HUES6 (cell line): Measurements from ENCODE around the gene CEP41.

Experiments
- H3K27ac ChIP-seq: 2 replicates; pipeline ENCODE4 v1.7.0; 2013; ENCODE audit warnings: low read depth, mild to moderate bottlenecking, low read length, inconsistent platforms
- H3K27me3 ChIP-seq: 2 replicates; pipeline ENCODE4 v1.6.1; 2013; ENCODE audit warnings: low read length; ENCODE audit not compliant: control insufficient read depth, insufficient read depth
- H3K36me3 ChIP-seq: 2 replicates; pipeline ENCODE4 v1.6.1; 2013; ENCODE audit warnings: low read length; ENCODE audit not compliant: control insufficient read depth, insufficient read depth
- H3K4me1 ChIP-seq: 2 replicates; pipeline ENCODE4 v1.6.1; 2013; ENCODE audit warnings: low read length; ENCODE audit not compliant: control insufficient read depth, insufficient read depth
- H3K4me3 ChIP-seq: 2 replicates; pipeline ENCODE4 v1.5.1; 2013; ENCODE audit warnings: low read depth, low read length
- H3K9ac ChIP-seq: one replicate; pipeline ENCODE4 v1.6.1; 2013; ENCODE audit warnings: mild to moderate bottlenecking, low read length
- H3K9me3 ChIP-seq: 2 replicates; pipeline ENCODE4 v1.6.1; 2013; ENCODE audit warnings: low read depth, low read length; ENCODE audit not compliant: control insufficient read depth, insufficient read depth

The CEP41 gene

DNA sequence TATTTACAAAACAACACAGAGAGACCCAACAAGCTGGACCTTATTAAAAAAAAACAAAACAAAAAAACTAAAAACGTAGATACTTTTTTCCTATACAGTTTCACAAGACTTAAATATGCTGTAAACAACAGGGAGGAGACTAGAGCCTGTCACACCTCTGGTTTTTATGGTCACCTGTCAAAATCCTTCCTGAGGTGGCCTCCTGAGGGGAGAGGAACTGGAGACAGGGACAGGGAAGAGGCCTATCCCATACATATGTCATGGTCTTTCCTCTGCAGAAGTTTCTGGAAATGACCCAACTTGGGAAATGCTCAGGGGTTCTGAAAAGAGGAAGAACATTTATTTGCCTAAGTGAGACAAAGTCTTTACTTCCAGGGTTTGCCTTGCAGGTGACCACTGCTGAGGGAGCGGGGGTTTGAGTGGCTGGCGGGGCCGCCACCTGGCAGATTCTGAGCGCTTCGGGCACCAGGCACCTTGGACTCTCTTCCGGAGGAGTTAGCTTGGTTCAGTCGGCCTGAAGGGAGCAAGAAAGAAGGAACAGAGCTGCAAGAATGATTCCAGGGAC is 42.2 kb downstream of the CEP41 start:
- no peaks in the 10 kb centered on the region for H3K4me1 ChIP-seq
- H3K4me3 ChIP-seq: no peak overlapping the region
- H3K36me3 ChIP-seq: no peaks in the 10 kb centered on the region
- H3K27ac ChIP-seq: no peak overlapping the region
- no peaks in the 10 kb centered on the region for H3K27me3 ChIP-seq
- H3K9me3 ChIP-seq: no peaks in the 10 kb centered on the region
- H3K9ac ChIP-seq: no peak overlapping the region

- H3K9ac ChIP-seq: no peak overlapping the region
- H3K9me3 ChIP-seq: no peaks in the 10 kb centered on the region
These were observed 43.1 kb downstream of the CEP41 start for GRCh38 chr7:130397758-130398073.

DNA sequence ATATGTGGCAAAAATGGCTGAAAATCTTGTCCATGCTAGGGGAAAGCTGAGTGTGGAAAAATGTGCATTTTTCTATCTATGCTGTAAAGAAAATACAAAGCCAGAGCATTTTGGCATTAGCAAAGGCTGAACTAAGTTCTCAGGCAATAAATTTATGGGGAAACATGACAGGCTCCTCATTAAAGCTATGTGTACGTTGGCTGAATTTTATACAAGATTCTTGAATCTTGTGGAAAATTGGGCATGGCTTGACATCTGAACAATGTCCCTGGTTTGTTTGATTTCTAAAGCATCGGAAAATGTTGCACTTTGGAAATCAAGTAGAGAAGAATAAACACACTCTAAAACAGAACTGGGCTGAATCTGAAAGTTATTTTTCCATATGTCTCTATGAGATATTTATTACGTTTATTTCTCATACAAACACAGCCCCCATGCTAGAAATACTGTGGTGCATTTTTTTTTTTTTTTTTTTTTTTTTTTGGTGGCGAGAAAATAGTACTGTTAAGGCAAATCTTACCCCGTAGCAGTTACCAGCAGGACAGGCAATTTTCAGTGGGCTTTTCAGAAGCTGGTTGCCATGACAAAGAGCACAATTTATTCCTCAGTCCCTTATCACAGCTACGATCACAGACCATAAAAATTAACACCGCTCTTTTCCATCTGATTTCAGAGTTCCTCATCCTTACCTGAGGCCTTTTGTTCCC is 43.6 kb downstream of the CEP41 start:
- no peak overlapping the region for H3K27ac ChIP-seq
- H3K4me1 ChIP-seq: no peaks in the 10 kb centered on the region; the same call in 1 of the 2 replicates
- no peaks in the 10 kb centered on the region for H3K27me3 ChIP-seq
- H3K4me3 ChIP-seq: no peak overlapping the region
- no peaks in the 10 kb centered on the region for H3K36me3 ChIP-seq
- H3K9me3 ChIP-seq: no peaks in the 10 kb centered on the region
- no peak overlapping the region for H3K9ac ChIP-seq

More at GRCh38 chr7:130397758-130398073, 43.1 kb downstream of the CEP41 start:
- no peak overlapping the region for H3K4me3 ChIP-seq
- H3K27ac ChIP-seq: no peak overlapping the region
- no peaks in the 10 kb centered on the region for H3K36me3 ChIP-seq
- no peaks in the 10 kb centered on the region for H3K27me3 ChIP-seq
- H3K4me1 ChIP-seq: no peaks in the 10 kb centered on the region; the same call in 1 of the 2 replicates

GRCh38 chr7:130396109-130396508 is 44.7 kb downstream of the CEP41 start:
- Histone ChIP-seq H3K27ac (no peak overlapping the region), H3K4me3 (no peak overlapping the region), H3K27me3 (no peaks in the 10 kb centered on the region), H3K36me3 (no peaks in the 10 kb centered on the region), H3K9ac (no peak overlapping the region), H3K4me1 (no peaks in the 10 kb centered on the region; the same call in 1 of the 2 replicates), H3K9me3 (no peaks in the 10 kb centered on the region)

DNA sequence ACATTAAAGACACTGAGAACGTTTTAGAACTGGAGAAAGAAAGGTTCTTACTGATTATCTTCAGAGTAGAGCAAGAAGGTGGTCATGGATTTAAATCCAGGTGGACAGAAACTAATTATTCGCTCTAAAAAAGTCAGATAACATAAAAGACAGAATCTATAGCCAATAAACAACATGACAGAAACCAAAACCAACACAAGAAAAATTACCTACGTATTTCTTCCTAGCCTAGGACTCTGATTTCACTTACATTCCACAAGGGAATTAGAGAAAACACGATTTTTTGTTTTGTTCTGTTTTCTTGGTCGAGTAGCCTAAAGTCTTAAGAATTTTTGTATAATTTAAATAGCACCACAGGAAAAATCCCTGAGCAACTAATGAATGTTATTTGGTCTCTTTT is 45.4 kb downstream of the CEP41 start:
- H3K27me3 ChIP-seq: no peaks in the 10 kb centered on the region
- H3K4me3 ChIP-seq: no peak overlapping the region
- H3K36me3 ChIP-seq: no peaks in the 10 kb centered on the region
- H3K4me1 ChIP-seq: no peaks in the 10 kb centered on the region; the same call in 1 of the 2 replicates
- no peak overlapping the region for H3K9ac ChIP-seq
- H3K9me3 ChIP-seq: no peaks in the 10 kb centered on the region
- H3K27ac ChIP-seq: no peak overlapping the region

DNA sequence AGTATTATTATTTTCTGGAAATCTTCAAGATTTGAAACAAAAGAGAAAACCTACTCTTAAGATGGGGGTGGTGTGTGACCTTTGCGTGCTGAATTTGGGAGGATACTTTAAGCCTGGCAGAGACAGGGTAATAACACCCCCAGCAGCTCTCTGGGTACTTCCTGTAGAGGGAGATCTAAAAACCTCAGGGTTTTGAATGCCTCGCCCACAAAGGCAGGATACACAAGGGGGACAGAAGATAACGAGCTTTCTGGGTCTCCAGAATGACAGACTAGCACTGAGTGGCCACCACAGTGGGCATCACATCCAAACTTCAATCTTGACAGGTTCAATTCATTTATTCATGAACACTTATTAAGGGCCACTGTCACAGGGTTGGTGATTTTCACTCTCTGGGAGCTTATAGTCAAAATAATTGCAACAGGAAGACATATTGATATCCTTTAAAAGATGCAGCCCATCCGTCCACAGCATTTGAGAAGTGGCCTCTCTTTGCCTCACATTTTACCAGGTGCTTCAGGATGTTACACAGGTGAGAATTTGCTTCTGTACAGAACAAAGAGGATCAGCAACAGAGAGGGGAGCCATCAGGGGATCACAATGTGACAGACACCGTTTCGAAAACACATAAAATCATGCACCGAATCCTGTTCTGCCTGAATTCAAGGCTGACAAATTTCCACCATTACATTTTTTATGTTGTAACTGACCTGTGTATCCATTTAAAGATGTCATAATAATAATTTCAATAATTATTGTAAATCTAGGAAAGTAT is 46.2 kb downstream of the CEP41 start:
- H3K4me3 ChIP-seq: no peak overlapping the region
- no peak overlapping the region for H3K9ac ChIP-seq
- H3K9me3 ChIP-seq: no peaks in the 10 kb centered on the region
- H3K36me3 ChIP-seq: no peaks in the 10 kb centered on the region
- H3K27me3 ChIP-seq: no peaks in the 10 kb centered on the region
- no peaks in the 10 kb centered on the region; the same call in 1 of the 2 replicates for H3K4me1 ChIP-seq
- H3K27ac ChIP-seq: no peak overlapping the region

GRCh38 chr7:130393841-130394411 is 46.9 kb downstream of the CEP41 start:
- Histone ChIP-seq H3K27ac (no peak overlapping the region), H3K4me3 (no peak overlapping the region), H3K9me3 (peaks cover 1% of the 10 kb centered on the region; the same call in 1 of the 2 replicates), H3K27me3 (no peaks in the 10 kb centered on the region), H3K36me3 (no peaks in the 10 kb centered on the region), H3K4me1 (no peaks in the 10 kb centered on the region; the same call in 1 of the 2 replicates), H3K9ac (no peak overlapping the region)

- no peaks in the 10 kb centered on the region for H3K27me3 ChIP-seq
- no peaks in the 10 kb centered on the region; the same call in 1 of the 2 replicates for H3K4me1 ChIP-seq
- no peak overlapping the region for H3K4me3 ChIP-seq
- H3K9me3 ChIP-seq: peaks cover 7% of the 10 kb centered on the region
- H3K9ac ChIP-seq: no peak overlapping the region
- no peak overlapping the region for H3K27ac ChIP-seq
- no peaks in the 10 kb centered on the region for H3K36me3 ChIP-seq
These were observed 47.7 kb downstream of the CEP41 start for GRCh38 chr7:130393101-130393561.

- no peaks in the 10 kb centered on the region for H3K27me3 ChIP-seq
- no peak overlapping the region for H3K27ac ChIP-seq
- no peaks in the 10 kb centered on the region for H3K36me3 ChIP-seq
These were observed 50.3 kb downstream of the CEP41 start for GRCh38 chr7:130390486-130390885.

GRCh38 chr7:130388671-130389070 is 52.1 kb downstream of the CEP41 start:
- no peaks in the 10 kb centered on the region for H3K36me3 ChIP-seq
- H3K27ac ChIP-seq: no peak overlapping the region
- H3K4me3 ChIP-seq: no peak overlapping the region
- peaks cover 7% of the 10 kb centered on the region for H3K9me3 ChIP-seq
- no peak overlapping the region for H3K9ac ChIP-seq
- no peaks in the 10 kb centered on the region; the same call in 1 of the 2 replicates for H3K4me1 ChIP-seq
- no peaks in the 10 kb centered on the region for H3K27me3 ChIP-seq

More at GRCh38 chr7:130390486-130390885, 50.3 kb downstream of the CEP41 start:
- no peaks in the 10 kb centered on the region; the same call in 1 of the 2 replicates for H3K4me1 ChIP-seq
- H3K9ac ChIP-seq: no peak overlapping the region
- no peak overlapping the region for H3K4me3 ChIP-seq
- H3K9me3 ChIP-seq: peaks cover 7% of the 10 kb centered on the region
